NCI-H1930 (cell line): ENCODE data around the gene MISP3.

Experiments used
- DNase-seq, 2 experiments: peaks; one replicate each; lab custom pipeline; 2025; lab: John Stamatoyannopoulos, UW

MISP3 gene

DNA sequence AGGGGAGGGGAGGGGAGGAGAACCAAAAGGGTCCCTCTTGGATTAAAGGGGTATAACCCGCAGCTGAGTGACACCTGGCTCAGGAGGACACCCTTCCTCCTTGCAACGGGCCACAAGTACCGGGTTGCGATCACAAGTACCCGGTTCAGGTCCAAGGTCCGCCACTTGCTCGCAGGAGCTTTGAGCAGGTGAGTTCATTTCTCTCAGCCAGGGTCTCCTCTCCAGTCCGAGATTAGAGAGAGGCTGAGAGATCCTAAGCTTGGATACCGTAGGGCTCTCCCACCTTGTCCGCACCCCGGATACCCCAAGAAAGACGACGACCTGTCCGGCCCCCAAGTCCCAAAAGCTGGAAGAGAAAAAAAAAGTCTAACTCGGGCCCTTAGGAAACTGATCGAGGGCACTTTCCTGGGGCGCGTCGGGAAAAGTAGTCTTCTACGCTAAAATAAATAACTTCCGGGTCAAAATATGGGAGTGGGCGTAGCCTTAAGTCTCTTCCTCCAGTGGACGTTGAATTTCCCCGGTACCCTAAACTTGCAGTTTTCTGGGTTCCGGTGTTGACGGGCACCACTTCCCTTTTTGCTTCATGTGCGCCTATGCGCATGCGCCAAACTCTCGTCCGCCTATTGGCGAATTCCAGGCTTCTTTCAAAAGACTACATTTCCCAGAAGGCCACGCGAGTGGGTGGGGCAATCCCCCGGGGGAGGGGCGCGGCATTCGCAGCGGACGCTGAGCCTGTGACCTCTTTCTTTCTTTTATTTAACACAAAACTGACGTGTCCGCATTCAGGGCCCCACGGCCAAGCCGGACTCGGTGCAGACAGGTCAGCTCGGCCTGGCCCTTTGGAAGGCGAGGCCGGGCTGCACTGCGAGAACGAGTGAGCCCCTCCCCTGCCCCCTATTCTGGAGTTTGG lies 8.6 kb downstream of the MISP3 start:
- peak; percentile 94 to 96 for DNase-seq

DNA sequence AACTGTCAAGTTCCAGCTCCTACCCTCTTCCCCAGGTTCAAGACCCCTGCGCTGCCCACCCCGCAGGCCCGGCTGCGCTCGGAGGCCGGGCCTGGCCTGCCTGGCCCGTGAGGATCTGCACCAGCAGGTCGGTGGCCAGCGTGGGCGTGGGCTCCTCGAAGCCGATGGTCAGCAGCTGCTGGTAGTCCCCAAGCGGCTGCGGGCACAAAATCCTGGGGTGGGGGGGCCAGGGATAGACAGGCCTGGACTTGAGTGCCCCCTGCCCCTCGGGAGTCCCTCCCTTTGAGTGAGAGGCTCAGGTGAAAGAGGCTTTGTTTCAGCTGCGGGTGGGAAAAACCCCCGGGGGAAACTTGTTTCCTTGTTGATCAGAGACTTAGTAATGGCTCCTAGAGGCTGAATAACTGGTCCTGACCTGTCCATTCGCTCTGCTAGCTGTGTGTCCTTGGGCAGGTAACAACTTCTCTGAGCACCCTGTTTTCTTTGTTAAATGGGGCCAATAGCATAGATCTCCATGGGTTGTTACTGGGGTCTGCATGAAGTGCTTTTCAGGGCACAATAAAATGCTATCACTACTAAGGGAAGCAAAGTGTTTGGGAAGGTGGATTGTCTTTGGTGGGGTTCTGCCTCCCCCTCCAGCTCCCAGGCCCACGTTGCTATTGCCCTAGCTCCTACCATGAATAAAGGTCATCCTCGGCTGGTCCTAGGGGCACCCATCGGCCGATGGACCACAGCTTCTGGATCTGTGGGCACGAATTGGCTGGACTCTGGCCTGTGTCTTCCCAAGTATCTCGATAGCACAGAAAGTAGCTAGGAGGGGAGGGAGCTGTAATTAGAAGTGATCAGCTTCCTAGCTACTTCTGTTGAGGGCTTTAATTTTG lies 9.4 kb downstream of the MISP3 start:
- DNase-seq = no peak

DNA sequence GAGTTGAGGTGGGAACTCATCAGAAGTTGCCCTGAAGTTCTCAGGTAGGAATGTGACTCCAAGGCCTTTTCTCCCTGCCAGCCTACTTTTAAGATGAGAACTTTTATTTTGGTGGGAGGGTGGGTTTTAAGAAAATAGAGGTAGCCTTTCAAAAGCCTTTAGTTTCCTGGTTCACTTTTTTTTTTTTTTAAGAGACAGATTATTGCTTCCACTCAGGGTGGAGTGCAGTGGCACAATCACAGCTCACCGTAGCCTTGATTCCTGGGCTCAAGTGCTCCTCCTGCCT lies 10.0 kb downstream of the MISP3 start:
- no peak for DNase-seq

DNA sequence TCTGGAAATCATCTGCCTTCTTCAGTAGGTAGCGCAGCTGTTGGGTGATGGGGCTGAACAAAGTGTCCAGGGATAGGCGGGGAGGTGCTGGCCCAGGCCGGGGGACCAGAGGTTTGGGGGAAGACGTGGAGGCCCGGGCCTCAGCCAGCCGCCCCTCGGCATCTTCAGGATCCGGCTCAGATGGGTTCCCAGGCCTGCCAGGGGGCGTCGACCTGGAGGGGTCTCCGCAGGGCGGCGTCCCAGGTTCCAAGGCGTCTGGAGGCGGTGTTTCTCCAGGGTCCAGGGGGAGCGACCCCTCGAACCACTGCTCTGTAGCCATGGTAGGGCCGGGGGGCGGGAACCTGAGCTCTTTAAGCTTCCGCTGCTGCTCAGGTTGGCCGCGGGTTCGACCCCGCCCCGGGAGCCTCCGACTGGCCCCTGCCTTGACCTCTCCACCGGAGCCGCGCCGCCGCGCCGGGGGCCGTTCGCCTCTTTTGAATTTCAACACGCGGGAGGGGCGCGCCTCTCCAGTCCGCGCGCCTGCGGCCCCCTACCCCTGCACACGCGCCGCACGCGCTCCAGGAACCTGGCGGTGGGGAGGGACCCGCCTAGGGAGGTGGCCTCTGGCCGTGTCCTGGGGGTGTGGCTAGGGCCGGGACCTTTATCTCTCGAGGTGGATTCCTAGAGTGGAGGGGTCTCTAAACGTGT lies 12.9 kb downstream of the MISP3 start, which contains the start of gene C19orf67:
Gene C19orf67, minus strand, starts transcription at position 475 of the 687 bp plus-strand sequence. Its CDS starts 156 bp downstream, at position 319.
- no peak for DNase-seq

DNA sequence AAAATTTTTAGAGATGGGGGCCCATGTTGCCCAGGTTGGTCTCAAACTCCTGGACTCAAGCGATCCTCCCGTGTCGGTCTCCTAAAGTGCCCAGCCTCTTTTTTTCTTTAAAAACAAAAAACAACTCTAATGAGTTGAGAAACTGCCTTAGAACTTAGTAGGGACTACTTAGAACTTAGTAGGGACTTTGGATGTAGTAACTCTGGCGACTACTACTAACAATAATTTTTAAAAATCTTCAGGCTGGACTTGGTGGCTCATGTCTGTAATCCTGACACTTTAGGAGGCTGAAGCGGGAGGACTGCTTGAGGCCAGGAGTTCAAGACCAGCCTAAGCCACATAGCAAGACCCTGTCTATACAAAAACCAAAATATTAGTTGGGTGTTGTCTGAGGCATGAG lies 13.5 kb downstream of the MISP3 start:
- DNase-seq = no peak

DNA sequence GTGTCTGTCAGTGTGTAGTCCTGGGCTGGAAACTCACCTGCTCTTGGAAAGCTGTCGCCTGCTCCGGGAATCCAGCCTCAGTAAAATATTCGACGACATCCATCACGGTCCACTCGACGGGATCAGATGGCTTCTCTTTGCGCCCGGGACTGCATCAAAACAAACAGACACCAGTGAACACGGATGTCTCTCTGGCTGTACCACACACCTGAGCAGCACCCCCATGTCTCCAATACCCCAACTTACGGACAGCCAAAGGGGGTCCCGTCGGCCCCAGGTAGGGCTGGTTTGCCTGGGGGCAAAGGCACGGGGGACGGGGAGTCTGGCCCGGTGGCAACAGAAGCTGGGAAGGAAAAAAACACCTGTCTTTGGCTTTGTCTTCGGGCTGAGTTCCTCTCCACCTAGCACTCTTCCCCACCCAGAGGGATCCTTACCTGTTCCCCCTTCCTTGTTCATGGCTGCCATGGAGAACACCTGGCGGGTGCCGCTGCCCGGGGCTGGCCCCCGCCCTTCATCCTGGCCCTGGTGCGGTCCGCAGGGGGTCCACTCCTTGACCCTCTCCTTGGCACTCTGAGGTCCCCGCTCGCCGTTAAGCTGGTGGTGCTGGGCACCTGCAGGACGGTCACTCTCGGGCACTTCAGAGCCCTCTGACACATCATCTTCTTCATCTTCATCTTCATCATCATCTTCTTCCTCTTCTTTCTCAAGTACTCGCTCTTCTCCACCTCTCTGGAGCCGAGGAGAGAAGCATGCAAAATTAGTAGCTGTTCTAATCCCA lies 16.2 kb downstream of the MISP3 start:
- DNase-seq = no peak

DNA sequence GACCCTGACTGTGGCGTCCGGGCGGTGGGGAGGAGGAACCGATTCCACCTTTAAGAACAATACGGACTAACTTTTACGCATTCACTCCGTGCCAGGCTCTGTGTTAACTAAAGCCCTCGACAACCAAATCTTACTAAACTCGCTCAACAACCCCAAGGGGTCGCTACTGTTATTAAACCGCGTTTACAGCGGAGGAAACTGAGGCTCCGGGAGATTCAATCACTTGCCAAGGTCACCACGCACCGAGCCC lies 16.8 kb downstream of the MISP3 start:
- DNase-seq = no peak

DNA sequence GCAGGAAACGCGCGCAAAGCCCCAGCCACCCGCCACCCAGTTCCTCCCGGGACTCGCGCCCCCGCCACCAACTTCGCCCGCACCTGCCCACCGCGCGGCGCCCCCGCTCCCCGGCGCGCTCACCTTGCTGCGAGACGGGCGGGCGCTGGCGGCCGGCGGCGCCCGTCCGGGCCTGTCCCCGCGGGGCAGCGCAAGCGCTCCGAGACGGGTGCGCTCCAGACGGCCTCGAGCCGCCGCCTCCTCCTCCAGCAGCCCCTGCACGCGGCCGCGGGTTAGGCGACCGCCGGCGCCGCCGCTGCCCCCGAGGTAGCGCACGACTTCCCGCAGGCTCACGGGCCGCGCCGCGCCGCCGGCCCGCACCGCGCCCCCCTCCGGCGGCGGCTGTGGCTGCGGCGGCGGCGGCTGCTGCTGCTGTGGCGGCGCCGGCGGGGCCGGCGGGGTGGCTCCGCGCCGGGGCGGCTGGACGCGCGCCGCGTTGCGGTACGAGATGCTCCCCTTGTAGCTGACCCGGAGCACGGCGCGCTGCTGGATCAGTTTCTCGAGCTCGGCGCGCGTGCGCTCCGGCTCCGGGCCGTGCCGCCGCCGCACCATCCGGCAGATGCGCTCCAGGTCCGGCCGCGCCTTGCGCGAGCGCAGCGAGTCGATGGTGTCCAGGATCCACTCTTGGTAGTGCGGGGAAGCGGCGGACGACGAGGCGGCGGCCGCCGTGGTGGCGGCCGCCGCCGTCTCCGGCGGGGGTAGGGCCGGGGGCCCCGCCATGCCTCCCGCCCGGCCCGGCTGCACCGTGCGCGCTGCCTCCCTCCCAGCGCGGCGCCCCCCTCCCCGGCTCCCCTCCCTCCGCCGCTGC lies 17.3 kb downstream of the MISP3 start:
- peak in 1 of 2 experiments; percentile 32 for DNase-seq

DNA sequence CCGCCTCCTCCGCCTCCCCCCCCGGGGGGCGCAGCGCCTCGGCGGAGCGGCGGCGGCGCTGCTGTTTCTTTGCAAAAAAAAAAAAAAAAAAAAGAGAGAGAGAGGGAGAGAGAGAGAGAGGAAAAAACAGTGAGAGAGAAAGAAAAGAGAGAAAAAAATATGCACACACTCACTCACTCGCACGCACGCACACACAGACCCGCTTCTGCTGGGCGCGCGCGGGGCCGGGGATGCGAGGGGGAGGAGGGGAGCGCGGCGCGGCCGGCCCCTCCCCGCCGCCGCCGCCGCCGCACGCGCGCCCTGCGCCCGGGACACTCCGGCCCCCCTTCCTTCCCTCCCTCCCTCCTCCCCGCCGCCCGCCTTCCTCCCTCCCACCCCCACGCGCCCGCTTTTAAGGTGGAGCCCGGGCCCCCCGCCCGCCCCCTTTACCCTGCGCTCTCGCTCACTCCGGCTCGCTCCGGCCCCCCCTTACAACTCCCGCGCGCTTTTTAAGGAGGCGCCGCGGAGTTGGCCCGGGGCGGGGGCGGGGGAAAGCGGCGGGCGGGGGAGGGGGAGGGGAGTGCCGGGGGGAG lies 18.0 kb downstream of the MISP3 start, which contains the start of gene SAMD1:
Gene SAMD1, minus strand, starts transcription at position 243 of the 572 bp plus-strand sequence.
- DNase-seq = peak; percentile 69 to 83

DNA sequence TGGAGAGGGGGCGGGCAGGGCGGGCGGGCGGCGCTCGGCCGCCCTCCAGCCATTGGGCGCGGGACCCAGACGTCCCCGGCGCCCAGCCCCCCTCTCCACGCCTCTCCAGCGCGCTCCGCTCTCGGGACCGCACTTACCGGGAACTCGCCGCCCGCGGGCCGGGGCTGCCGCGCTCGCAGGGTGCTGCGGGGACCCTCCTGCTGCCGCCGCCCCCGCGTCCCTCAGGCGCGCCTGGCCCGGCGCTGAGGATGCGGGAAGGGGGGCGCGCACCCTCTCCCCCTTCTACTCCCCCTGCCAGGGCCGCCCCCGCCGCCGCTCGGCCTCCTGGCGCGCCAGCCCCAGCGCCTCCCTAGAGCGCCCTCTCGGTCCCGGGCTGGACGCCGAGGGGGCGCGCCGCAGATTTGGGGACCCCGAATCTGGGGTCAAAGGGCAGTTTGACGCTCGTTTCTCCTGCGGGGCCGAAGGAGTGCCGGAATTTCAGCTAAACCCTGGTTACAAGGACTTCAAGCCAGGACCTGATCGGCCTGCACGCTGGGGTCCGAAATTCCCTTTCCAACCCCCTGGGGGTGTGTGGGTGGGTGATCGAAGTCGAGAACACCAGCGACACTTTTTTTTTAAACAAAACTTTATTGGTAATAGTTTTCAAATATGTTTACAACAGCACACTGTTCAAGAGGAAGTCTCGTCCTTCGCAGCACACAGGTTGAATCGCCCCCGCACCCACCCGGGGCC lies 18.7 kb downstream of the MISP3 start:
- DNase-seq = peak; percentile 14 to 68

DNA sequence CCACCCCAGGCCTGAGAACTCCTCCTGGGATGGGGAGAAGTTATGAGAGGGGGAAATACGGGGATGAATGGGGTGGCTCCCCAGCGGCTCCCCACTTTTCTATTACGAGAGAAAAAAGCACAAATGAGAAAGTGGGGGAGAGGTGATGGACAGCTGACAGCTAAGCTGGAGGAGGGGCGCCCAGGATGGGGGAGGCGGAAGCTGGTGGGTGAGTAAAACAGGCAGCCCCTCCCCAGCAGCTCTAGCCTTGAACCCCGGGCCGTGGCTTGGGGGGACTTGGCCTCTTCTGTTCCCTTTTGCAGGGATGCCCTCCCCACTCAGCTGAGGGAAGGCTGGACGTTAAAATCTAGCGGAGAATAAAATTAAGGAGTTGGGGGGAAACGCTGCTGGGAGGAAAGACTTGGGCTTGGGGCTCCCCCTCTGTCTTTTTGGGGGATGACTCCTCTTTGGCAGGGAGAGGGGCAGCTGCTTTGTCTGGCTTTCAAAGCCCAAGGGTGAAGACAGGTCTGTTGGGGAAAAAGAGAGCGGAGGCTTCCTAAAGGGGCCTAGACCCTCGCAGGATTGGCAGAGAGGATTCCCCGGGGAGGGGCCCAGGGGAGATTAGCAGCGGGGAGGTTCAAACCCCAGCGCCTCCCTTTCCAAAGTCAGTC lies 19.4 kb downstream of the MISP3 start:
- no peak for DNase-seq

DNA sequence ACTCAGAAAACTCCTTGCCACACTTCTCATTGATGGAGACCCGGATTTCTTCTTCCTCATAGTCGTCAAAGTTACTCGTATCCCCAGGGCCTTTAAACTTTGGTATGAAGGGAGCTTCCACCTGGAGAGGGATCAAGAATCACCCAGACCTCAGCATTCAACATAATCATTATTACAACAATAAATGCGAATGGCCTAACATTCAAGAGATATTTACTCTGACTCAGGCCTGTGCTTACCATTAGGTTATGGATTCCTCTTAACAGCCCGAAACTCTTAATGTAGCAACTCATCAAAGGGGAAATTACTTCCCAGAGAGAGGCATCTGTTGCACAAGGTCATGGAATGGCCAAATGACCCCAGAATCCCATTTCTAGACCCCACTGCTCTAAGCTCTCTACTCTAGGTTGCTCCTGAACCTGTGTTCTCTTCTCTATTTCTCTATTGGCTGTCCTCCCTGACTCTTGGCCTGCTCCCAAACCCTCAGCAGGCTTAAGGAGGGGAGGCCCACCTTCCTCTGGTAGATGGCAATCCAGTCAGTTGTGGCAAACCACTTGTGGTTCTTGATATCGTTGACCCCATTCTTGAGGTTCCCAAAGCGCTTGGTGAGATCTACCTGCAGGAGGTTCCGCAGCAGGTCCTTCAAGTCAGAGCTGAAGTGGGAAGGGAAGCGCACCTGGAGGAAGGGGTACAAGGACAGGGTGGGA lies 20.7 kb downstream of the MISP3 start:
- DNase-seq = no peak

DNA sequence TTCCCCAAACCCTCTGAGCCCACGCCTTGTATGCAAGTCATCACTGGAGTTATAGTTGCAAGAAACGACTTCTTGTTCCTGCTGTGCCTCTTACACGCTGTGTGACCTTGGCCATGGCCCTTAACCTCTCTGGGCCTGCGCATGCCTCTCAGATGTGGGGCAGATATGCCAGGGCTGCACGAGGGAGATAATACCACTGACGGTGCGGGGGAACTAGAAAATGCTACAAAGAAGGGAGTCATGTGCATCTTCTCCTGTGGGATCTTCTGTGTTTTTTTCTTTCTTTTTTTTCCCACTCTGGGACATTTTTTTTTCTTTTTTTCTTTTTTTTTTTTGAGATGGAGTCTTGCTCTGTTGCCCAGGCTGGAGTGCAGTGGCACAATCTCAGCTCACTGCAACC lies 22.3 kb downstream of the MISP3 start:
- no peak for DNase-seq

DNA sequence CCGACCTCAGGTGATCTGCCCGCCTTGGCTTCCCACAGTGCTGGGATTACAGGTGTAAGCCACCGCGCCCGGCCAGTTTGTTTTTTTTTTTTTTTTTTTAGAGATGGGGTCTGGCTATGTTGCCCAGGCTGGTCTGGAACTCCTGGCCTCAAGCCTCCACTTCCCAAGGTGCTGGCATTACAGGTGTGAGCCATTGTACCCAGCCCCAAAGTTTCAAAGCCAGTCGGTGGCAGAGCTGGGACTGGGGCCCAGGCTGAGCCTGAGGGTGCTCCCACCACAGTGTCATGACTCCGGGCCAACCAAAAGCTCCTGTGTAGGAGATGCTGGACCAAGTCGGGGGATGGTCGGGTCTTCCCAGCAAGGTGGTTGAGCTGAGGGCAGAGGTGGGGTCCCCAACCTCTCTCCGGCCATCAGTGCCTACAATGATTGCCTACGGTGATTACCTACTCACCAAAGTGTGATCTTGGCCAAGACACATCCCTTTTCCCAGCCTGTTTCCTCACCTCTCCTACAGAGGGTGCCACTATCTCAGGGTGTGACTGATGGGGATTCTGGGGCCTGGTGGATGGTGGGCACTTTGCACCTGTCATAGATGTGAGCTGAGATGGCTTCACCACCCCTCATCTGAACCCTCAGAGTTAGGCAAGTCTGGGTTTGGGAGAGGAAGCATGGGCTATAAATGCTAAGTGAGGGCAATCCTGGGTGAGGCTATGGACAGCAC lies 23.8 kb downstream of the MISP3 start:
- DNase-seq = no peak

DNA sequence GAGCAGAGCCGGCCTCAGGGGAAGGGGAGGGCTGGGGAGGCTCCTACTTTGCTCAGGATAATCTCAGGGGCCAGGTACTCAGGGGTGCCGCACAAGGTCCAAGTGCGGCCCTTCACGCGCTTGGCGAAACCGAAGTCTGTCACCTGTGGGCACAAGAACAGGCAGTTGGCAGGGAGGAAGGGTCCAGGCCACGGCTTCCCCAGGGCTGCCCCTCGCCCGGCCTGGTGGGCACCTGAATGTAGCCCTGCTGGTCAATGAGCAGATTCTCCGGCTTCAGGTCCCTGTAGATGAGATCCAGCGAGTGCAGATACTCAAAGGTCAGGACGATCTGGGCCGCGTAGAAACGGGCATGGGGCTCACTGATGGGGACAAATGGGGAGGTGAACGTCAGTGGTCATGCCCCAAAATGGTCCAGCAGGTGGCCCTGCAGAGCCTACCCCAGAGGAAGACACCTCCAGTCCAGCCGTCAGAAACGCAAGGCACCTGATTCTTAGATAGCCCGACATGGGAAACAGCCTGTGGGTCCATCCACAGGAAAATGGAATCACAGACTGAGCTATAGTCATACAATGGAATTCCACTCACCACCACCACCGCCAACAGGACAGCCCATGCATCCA lies 25.1 kb downstream of the MISP3 start:
- DNase-seq = no peak

DNA sequence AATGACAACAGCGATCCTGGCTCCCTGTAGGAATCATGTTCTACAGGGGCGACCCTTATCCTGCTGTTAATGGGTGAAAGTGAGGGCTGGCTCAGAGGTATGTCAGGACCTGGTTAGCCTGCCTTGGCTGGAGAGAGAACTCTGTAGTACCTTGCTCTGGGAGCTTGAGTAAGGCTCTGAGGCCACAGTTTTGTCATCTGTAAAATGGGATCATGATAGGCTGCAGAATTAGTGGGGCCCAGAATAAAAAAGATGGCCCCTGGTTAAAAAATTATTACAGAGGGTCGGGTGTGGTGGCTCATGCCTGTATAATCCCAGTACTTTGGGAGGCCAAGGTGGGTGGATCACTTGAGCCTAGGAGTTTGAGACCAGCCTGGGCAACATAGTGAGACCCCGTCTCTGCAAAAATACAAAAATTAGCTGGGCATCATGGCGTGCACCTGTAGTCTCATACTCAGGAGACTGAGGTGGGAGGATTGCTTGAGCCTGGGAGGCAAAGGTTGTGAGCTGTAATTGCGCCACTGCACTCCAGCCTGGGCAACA lies 28.5 kb downstream of the MISP3 start:
- no peak for DNase-seq

DNA sequence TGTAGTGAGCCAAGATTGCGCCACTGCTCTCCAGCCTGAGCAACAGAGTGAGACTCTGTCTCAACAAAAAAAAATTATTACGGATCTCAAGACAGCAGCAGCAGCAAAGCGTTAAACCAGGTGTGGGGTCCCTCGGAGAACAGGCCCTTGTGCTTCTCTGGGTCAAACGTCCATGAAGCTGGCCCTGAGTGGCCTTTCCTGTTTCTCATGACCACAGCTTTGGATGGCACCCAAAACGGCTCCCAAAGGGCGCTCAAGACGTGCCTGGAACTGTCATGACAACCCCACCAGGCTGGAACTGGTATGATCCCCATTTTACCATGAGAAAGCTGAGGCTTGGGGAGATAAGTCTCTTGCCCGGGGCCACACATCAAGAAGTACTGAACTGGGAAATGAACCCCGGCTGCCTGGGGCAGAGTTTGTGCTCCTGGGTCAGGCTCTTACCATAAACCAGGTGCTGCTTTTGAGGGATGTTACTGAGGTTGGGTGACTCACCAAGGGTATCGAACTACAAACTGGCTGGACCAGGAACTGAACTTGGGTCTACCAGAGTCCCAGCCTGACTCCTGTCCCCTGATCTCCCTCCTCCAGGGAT lies 29.6 kb downstream of the MISP3 start:
- DNase-seq = no peak
